ENCODE results near the gene DMKN. TPM values are rescaled to one million over a fixed set of nuclear protein-coding genes. Genes with fewer than 3 reads are reported as not detected.

The DMKN gene
- total and polyA plus RNA-seq, 9 of the 15 experiments (the other 6 are each of a cell fraction or from before 2014, with no cell fraction given) = 0.36 to 0.53 TPM; not detected in 7

- peak; percentile 96 for TF ChIP-seq ETS1 (conservative IDR thresholded peaks at IDR 0.05; ENCODE audit: control insufficient read depth, low read depth, low read length)
- no peak for TF ChIP-seq ZNF75A (CRISPR knock-in tag; IDR thresholded peaks at IDR 0.05)
- no peak for TF ChIP-seq ZC3H8 (IDR thresholded peaks at IDR 0.05)
- no peak; a peak in 1 of 4 replicates for TF ChIP-seq SRF (CRISPR knock-in tag; IDR thresholded peaks at IDR 0.05)
- no peak for TF ChIP-seq MLX (CRISPR knock-in tag; conservative IDR thresholded peaks at IDR 0.05)
- TF ChIP-seq NFIC (IDR thresholded peaks at IDR 0.05) = peak; percentile 50
- no peak for TF ChIP-seq BRCA1 (IDR thresholded peaks at IDR 0.05)
- no peak for TF ChIP-seq BRCA1 (CRISPR knock-in tag; IDR thresholded peaks at IDR 0.05)
- no peak for TF ChIP-seq NCOA6 (IDR thresholded peaks at IDR 0.05)
- no peak for TF ChIP-seq U2AF2 (optimal IDR thresholded peaks at IDR 0.05; ENCODE audit: low read depth, low read length)
- TF ChIP-seq DIDO1 (tag; IDR thresholded peaks at IDR 0.05; ENCODE audit: low read depth) = peak; percentile 56; the same call in 1 of the 2 replicates
- 0 out of 2 replicates have a peak, but pooled peaks have one; percentile 17 for TF ChIP-seq NR4A1 (CRISPR knock-in tag; IDR thresholded peaks at IDR 0.05)
- no peak for TF ChIP-seq NR4A1 (tag; IDR thresholded peaks at IDR 0.05)
- no peak for TF ChIP-seq ZNF77 (CRISPR knock-in tag; IDR thresholded peaks at IDR 0.05)
- TF ChIP-seq TSHZ1 (CRISPR knock-in tag; IDR thresholded peaks at IDR 0.05) = no peak
- TF ChIP-seq FOXM1 (IDR thresholded peaks at IDR 0.05; ENCODE audit: low read depth) = no peak
- 0 out of 2 replicates have a peak, but pooled peaks have one; percentile 22 for TF ChIP-seq FOXM1 (CRISPR knock-in tag; IDR thresholded peaks at IDR 0.05; ENCODE audit: low read depth)
- TF ChIP-seq ARID1B (IDR thresholded peaks at IDR 0.05) = 0 out of 2 replicates have a peak, but pooled peaks have one; percentile 13
- TF ChIP-seq CEBPZ (IDR thresholded peaks at IDR 0.05; ENCODE audit: borderline replicate concordance, low read depth, low read length) = no peak
- TF ChIP-seq PCBP1 (IDR thresholded peaks at IDR 0.05; ENCODE audit: low read depth, low read length, poor library complexity, severe bottlenecking) = peak; percentile 44
Observed at GRCh38 chr19:35545001-35545854, 31.8 kb upstream of the DMKN start, which contains the start of gene TMEM147 (continued).
